GM21367 (cell line): ENCODE measurements around the gene SATL1.
"Not testable (repeated sequence)": the region's sequence is repeated elsewhere in the genome, so short reads cannot be mapped to it uniquely, and the experiment has no call there.

Experiments used
- ATAC-seq: cut with Tn5 transposase; IDR thresholded peaks from one replicate; pipeline ENCODE4 v1.9.1; 2021; ENCODE audit not compliant: unreplicated experiment

The SATL1 gene, protein sequence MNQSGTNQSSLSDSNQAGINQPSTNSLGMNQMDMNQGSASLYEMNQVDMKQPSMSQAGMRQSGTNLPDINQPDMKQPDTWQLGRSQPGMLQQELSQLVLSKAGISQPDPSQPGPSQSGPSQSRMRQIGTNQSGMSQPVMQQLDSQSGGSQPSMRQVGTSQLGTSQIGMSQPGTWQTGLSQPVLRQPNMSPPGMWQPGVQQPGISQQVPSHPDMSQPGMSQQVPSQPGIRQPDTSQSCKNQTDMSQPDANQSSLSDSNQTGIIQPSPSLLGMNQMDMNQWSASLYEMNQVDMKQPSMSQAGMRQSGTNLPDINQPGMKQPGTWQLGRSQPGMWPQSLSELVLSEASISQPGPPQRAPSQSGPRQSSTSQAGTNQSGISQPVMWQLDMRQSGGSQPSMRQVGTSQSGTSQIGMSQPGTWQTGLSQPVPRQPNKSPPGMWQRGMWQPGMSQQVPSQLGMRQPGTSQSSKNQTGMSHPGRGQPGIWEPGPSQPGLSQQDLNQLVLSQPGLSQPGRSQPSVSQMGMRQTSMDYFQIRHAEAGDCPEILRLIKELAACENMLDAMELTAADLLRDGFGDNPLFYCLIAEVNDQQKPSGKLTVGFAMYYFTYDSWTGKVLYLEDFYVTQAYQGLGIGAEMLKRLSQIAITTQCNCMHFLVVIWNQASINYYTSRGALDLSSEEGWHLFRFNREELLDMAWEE

GRCh38 chrX:85243761-85244449 is at the start of gene SATL1, which contains the start of gene ZNF711:
Gene SATL1, minus strand, starts transcription at chrX:85243779. Its CDS starts 134,811 bp downstream, at chrX:85108968.
Gene ZNF711, plus strand, starts transcription at chrX:85243991. Its CDS starts 3,582 bp downstream, at chrX:85247573.
- ATAC-seq = peak; percentile 74

DNA sequence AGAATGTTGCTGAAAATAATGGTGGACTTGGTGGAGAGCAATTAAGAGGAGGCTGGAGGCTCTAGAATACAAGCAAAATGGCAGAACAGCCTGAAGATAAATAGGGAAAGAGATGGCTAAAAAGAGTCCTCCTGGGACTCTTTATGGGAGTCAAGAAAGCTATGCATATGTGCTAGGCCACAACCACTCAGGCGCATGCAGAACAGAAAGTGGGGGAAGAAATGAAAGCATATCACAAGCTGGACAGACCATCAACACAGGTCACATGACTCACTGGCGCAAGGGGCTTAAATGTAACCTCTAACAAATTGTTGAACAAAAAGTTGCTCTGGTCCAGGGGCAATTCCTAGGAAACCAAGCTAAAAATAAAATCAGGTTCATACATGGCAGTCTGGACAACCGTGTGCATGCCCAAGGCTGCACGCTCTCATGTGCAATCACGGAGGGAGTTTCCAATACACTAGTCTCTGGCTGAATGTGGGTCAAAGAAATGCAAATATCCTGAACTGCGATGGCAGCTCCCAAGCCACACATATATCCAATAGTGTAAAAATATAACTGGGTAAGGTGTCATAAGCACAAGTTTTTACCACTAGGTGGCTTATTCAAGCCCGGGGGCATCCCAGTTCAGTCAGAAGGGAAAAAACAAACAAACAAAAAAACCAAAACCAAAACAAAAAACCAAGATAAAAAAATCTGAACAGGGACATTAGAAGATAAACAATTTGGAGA is 45.6 kb upstream of the SATL1 start:
- ATAC-seq = no peak

DNA sequence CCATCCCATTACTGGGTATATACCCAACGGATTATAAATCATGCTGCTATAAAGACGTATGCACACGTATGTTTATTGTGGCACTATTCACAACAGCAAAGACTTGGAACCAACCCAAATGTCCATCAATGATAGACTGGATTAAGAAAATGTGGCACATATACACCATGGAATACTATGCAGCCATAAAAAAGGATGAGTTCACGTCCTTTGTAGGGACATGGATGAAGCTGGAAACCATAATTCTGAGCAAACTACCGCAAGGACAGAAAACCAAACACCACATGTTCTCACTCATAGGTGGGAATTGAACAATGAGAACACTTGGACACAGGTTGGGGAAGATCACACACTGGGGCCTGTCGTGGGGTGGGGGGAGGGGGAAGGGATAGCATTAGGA is 41.7 kb upstream of the SATL1 start:
- ATAC-seq = not testable (repeated sequence)

DNA sequence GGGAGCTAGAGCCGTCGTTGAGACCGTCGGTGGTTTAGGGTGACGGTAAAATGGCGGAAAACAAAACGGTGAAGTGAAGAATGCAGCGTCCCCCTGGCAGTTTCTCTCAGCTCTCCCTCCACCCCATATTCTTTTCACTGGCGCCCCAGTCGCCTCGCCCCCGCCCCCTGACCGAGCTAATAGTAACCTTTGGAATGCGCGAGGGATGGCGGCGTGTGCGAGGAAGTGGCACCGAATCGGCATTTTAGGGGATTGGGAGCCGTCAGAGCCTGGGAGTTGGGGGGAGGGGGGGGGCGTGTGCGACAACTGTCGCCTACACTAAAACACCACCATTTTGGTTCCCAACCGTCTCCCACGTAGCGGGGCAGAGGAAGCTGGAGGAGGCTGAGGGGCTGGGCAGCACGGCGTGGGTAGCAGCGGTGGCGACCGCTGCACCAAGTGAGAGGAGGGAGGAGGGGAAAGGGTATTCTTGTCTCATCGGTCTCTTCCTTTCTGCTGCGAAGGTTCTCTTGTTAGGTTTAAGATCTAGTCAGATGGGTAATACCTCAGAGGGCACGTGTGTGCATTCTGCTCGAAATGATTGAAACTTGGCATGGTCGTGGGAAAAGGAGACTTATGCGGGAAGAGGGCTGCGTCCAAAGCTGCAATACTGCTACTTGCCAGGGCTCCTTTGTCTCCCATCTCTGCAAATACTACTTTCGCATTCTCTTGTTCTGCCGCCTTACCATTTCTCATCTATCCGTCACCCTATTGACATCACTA is 1.1 kb upstream of the SATL1 start:
- ATAC-seq = peak; percentile 46

GRCh38 chrX:85243155-85243554 is 424 bp downstream of the SATL1 start:
- no peak for ATAC-seq

GRCh38 chrX:85223359-85223758 is 20.2 kb downstream of the SATL1 start:
- no peak for ATAC-seq

GRCh38 chrX:85221361-85221760 is 22.2 kb downstream of the SATL1 start:
- peak; percentile 51 for ATAC-seq

- no peak for ATAC-seq
These were observed 27.6 kb downstream of the SATL1 start for GRCh38 chrX:85215946-85216345.

- no peak for ATAC-seq
These were observed 29.6 kb downstream of the SATL1 start for GRCh38 chrX:85213792-85214530.

DNA sequence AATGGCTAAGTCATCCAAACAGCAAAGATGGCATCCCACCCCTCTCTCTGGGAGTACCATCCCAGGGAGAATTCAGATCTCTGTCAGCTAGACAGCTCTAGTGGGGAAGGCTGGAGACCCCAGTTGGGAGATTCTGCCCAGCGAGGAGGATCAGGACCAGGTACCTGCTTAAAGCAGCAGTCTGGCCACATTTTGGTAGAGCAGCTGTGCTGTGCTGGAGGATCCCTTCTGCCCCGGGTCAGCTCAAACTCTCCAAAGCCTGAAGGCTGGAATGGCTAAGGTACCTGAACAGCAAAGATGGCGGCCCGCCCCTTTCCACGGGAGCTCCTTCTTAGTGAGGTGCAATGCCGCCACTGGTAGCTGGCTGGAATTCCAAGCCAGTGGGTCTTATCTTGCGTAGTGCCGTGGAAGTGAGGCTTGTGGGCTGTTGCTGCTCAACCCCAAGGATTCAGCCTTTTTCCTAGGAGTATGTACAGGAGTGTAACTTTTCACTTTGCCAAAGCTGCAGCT is 40.1 kb downstream of the SATL1 start:
- no peak for ATAC-seq

GRCh38 chrX:85196319-85196718 is 47.3 kb downstream of the SATL1 start:
- no peak for ATAC-seq

DNA sequence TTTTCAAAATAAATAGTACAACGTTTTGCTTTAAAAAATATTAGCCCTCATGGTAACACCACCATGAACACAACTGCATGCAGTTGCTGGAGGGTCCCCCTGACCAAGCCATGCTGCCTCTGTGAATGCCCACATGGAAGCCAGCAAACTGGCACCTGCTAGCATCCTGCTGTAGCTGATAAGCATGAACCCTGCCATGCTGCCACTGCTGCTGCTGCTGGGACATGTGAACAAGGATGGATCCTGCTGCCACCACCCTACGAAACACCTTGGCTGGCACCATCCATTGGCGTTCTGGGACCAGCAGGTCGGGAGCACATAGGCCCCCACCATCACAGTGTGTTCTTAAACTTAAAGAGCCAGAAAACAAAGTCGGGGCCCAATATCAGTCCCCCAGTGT is 83.9 kb downstream of the SATL1 start:
- no peak for ATAC-seq

GRCh38 chrX:85140964-85141363 is 102.6 kb downstream of the SATL1 start:
- ATAC-seq = peak; percentile 57

DNA sequence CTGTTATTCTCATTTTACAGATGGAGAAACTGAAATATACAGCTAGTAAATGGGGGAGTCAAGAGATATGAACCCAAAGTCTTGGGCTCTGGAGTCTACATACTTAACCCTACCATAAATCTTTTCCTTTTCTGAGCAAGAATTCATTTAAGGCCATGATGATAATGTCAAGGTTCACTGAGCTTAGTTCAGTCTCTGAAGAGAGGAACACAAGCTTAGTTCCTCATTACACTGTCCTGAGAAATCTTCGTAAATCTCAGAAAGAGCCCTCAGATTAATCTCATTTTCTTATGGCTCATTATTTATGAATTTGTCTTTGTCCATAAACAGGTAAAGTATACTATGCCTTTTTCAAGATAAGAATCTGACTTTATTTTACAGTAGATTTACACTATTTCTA is 104.2 kb downstream of the SATL1 start:
- ATAC-seq = no peak

DNA sequence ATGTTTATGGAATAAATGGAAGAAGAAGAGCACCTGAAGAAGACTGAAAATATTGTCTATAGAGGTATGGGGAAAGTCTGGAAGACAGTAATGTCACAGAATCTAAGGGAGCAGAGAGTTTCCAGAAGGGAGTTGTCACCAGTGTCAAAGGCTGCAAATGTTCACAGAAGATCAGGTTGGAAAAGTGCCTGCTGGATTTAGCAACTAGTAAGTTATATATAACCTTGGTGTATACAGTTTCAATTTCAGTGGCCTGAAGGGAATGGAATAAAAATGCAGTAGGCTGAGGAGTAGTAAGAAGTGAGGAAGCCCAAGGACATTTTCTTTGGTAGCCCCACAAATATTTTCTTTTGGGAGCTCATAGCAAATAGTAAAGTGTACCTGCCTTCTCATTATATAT is 107.2 kb downstream of the SATL1 start:
- ATAC-seq = no peak

GRCh38 chrX:85115252-85115651 is 128.3 kb downstream of the SATL1 start:
- no peak for ATAC-seq

DNA sequence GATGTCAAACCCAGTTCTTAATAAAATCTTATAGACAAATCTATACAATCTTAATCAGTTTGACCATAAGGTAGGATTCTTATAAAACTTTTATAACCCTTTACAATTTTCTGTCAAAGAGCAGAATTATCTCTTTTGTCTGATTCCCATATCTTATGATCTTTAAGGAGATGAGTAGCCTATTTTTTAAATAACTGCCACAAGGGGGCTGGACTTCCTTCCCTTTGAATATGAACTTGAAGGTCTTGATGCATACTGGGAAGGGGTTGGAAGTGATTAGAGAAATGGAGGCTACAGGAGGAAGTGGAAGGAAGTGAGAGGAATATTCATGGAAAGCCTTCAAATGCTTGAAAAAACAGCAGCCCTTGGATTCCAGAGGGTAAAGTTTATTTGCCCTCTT is 128.8 kb downstream of the SATL1 start:
- no peak for ATAC-seq

DNA sequence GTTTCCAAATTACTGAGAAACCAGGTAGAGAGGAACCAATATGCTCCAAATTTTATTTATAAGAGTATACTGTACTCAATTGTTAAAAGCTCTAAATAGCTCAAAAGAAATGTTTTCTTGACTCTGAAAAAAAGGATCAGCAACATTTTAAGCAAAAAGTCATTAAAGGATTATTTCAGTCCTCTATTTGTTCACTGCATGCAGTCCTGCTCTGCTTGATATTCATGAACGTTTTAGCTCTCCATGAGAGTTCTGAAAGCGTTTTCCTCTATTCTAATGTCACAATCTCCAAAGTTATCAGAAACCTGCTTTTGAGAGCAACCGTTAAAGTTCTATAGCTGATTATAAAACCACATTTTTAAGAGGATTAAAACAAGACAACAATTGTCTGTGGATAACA is 129.4 kb downstream of the SATL1 start:
- ATAC-seq = no peak

GRCh38 chrX:85113746-85114145 is 129.8 kb downstream of the SATL1 start:
- no peak for ATAC-seq
